ENCODE results near the gene SGSM1.

The SGSM1 gene

GRCh38 chr22:24930678-24931077 is 124.7 kb downstream of the SGSM1 start:
- H3K4me3 ChIP-seq (ENCODE audit: low read length in 2 of 2): no peak overlapping the region
- H3K27me3 ChIP-seq (ENCODE audit: control insufficient read depth in 2 of 2, insufficient read depth in 2 of 2, low read length in 2 of 2): no peaks in the 10 kb centered on the region
- H3K9me3 ChIP-seq (ENCODE audit: control insufficient read depth in 2 of 2, low read length in 2 of 2): no peaks in the 10 kb centered on the region
- H3K27ac ChIP-seq (ENCODE audit: low read depth in 2 of 2, low read length in 2 of 2): no peak overlapping the region
- H3K4me1 ChIP-seq (ENCODE audit: control insufficient read depth in 2 of 2, insufficient read depth in 2 of 2, low read length in 2 of 2): no peaks in the 10 kb centered on the region
- no peaks in the 10 kb centered on the region for H3K36me3 ChIP-seq (ENCODE audit: control insufficient read depth in 2 of 2, insufficient read depth in 2 of 2, low read length in 2 of 2)
- H3K9ac ChIP-seq (ENCODE audit: low read depth in 1 of 2, low read length in 2 of 2): no peak overlapping the region

- no peak overlapping the region for H3K4me3 ChIP-seq (ENCODE audit: low read length in 2 of 2)
- H3K36me3 ChIP-seq (ENCODE audit: control insufficient read depth in 2 of 2, insufficient read depth in 2 of 2, low read length in 2 of 2): no peaks in the 10 kb centered on the region
- no peaks in the 10 kb centered on the region for H3K9me3 ChIP-seq (ENCODE audit: control insufficient read depth in 2 of 2, low read length in 2 of 2)
- no peak overlapping the region for H3K9ac ChIP-seq (ENCODE audit: low read depth in 1 of 2, low read length in 2 of 2)
- no peaks in the 10 kb centered on the region for H3K4me1 ChIP-seq (ENCODE audit: control insufficient read depth in 2 of 2, insufficient read depth in 2 of 2, low read length in 2 of 2)
- H3K27ac ChIP-seq (ENCODE audit: low read depth in 2 of 2, low read length in 2 of 2): no peak overlapping the region
- peaks cover 0 to 2% of the 10 kb centered on the region in 2 donors for H3K27me3 ChIP-seq (ENCODE audit: control insufficient read depth in 2 of 2, insufficient read depth in 2 of 2, low read length in 2 of 2)
These were observed 129.9 kb downstream of the SGSM1 start for GRCh38 chr22:24935771-24936483.

GRCh38 chr22:24937114-24937513 is 131.1 kb downstream of the SGSM1 start:
- no peak overlapping the region for H3K9ac ChIP-seq (ENCODE audit: low read depth in 1 of 2, low read length in 2 of 2)
- H3K36me3 ChIP-seq (ENCODE audit: control insufficient read depth in 2 of 2, insufficient read depth in 2 of 2, low read length in 2 of 2): no peaks in the 10 kb centered on the region
- no peaks in the 10 kb centered on the region for H3K4me1 ChIP-seq (ENCODE audit: control insufficient read depth in 2 of 2, insufficient read depth in 2 of 2, low read length in 2 of 2)
- no peak overlapping the region for H3K4me3 ChIP-seq (ENCODE audit: low read length in 2 of 2)
- H3K27me3 ChIP-seq (ENCODE audit: control insufficient read depth in 2 of 2, insufficient read depth in 2 of 2, low read length in 2 of 2): peaks cover 0 to 2% of the 10 kb centered on the region in 2 donors
- H3K9me3 ChIP-seq (ENCODE audit: control insufficient read depth in 2 of 2, low read length in 2 of 2): no peaks in the 10 kb centered on the region
- no peak overlapping the region for H3K27ac ChIP-seq (ENCODE audit: low read depth in 2 of 2, low read length in 2 of 2)

- Histone ChIP-seq H3K27ac (ENCODE audit: low read depth in 2 of 2, low read length in 2 of 2) (no peak overlapping the region), H3K4me3 (ENCODE audit: low read length in 2 of 2) (no peak overlapping the region), H3K4me1 (ENCODE audit: control insufficient read depth in 2 of 2, insufficient read depth in 2 of 2, low read length in 2 of 2) (no peaks in the 10 kb centered on the region), H3K9ac (ENCODE audit: low read depth in 1 of 2, low read length in 2 of 2) (no peak overlapping the region), H3K36me3 (ENCODE audit: control insufficient read depth in 2 of 2, insufficient read depth in 2 of 2, low read length in 2 of 2) (no peaks in the 10 kb centered on the region), H3K27me3 (ENCODE audit: control insufficient read depth in 2 of 2, insufficient read depth in 2 of 2, low read length in 2 of 2) (peaks cover 0 to 2% of the 10 kb centered on the region in 2 donors), H3K9me3 (ENCODE audit: control insufficient read depth in 2 of 2, low read length in 2 of 2) (no peaks in the 10 kb centered on the region)
These were observed 132.8 kb downstream of the SGSM1 start for GRCh38 chr22:24938741-24939341.

- Histone ChIP-seq H3K27ac (ENCODE audit: low read depth in 2 of 2, low read length in 2 of 2) (no peak overlapping the region), H3K9ac (ENCODE audit: low read depth in 1 of 2, low read length in 2 of 2) (no peak overlapping the region), H3K36me3 (ENCODE audit: control insufficient read depth in 2 of 2, insufficient read depth in 2 of 2, low read length in 2 of 2) (no peaks in the 10 kb centered on the region), H3K9me3 (ENCODE audit: control insufficient read depth in 2 of 2, low read length in 2 of 2) (no peaks in the 10 kb centered on the region), H3K4me3 (ENCODE audit: low read length in 2 of 2) (no peak overlapping the region), H3K27me3 (ENCODE audit: control insufficient read depth in 2 of 2, insufficient read depth in 2 of 2, low read length in 2 of 2) (peaks cover 0 to 2% of the 10 kb centered on the region in 2 donors), H3K4me1 (ENCODE audit: control insufficient read depth in 2 of 2, insufficient read depth in 2 of 2, low read length in 2 of 2) (peaks cover 0 to 5% of the 10 kb centered on the region in 2 donors)
These were observed 136.3 kb downstream of the SGSM1 start for GRCh38 chr22:24942301-24942700.

GRCh38 chr22:24944217-24944937 is 138.4 kb downstream of the SGSM1 start:
- Histone ChIP-seq H3K4me3 (ENCODE audit: low read length in 2 of 2) (no peak overlapping the region), H3K9ac (ENCODE audit: low read depth in 1 of 2, low read length in 2 of 2) (no peak overlapping the region), H3K27ac (ENCODE audit: low read depth in 2 of 2, low read length in 2 of 2) (no peak overlapping the region), H3K9me3 (ENCODE audit: control insufficient read depth in 2 of 2, low read length in 2 of 2) (no peaks in the 10 kb centered on the region), H3K27me3 (ENCODE audit: control insufficient read depth in 2 of 2, insufficient read depth in 2 of 2, low read length in 2 of 2) (peaks cover 0 to under 1% of the 10 kb centered on the region in 2 donors), H3K36me3 (ENCODE audit: control insufficient read depth in 2 of 2, insufficient read depth in 2 of 2, low read length in 2 of 2) (no peaks in the 10 kb centered on the region), H3K4me1 (ENCODE audit: control insufficient read depth in 2 of 2, insufficient read depth in 2 of 2, low read length in 2 of 2) (peaks cover 0 to 5% of the 10 kb centered on the region in 2 donors)

- Histone ChIP-seq H3K36me3 (ENCODE audit: control insufficient read depth in 2 of 2, insufficient read depth in 2 of 2, low read length in 2 of 2) (no peaks in the 10 kb centered on the region), H3K27me3 (ENCODE audit: control insufficient read depth in 2 of 2, insufficient read depth in 2 of 2, low read length in 2 of 2) (no peaks in the 10 kb centered on the region), H3K9ac (ENCODE audit: low read depth in 1 of 2, low read length in 2 of 2) (no peak overlapping the region), H3K4me1 (ENCODE audit: control insufficient read depth in 2 of 2, insufficient read depth in 2 of 2, low read length in 2 of 2) (peaks cover 0 to 5% of the 10 kb centered on the region in 2 donors), H3K9me3 (ENCODE audit: control insufficient read depth in 2 of 2, low read length in 2 of 2) (no peaks in the 10 kb centered on the region), H3K27ac (ENCODE audit: low read depth in 2 of 2, low read length in 2 of 2) (no peak overlapping the region), H3K4me3 (ENCODE audit: low read length in 2 of 2) (no peak overlapping the region)
These were observed 139.4 kb downstream of the SGSM1 start for GRCh38 chr22:24945430-24945829.

- Histone ChIP-seq H3K4me3 (ENCODE audit: low read length in 2 of 2) (no peak overlapping the region), H3K4me1 (ENCODE audit: control insufficient read depth in 2 of 2, insufficient read depth in 2 of 2, low read length in 2 of 2) (peaks cover 4 to 5% of the 10 kb centered on the region in 2 donors), H3K9ac (ENCODE audit: low read depth in 1 of 2, low read length in 2 of 2) (no peak overlapping the region), H3K27me3 (ENCODE audit: control insufficient read depth in 2 of 2, insufficient read depth in 2 of 2, low read length in 2 of 2) (no peaks in the 10 kb centered on the region), H3K9me3 (ENCODE audit: control insufficient read depth in 2 of 2, low read length in 2 of 2) (no peaks in the 10 kb centered on the region), H3K36me3 (ENCODE audit: control insufficient read depth in 2 of 2, insufficient read depth in 2 of 2, low read length in 2 of 2) (no peaks in the 10 kb centered on the region), H3K27ac (ENCODE audit: low read depth in 2 of 2, low read length in 2 of 2) (no peak overlapping the region)
These were observed 141.4 kb downstream of the SGSM1 start for GRCh38 chr22:24947383-24947782.

- Histone ChIP-seq H3K27me3 (ENCODE audit: control insufficient read depth in 2 of 2, insufficient read depth in 2 of 2, low read length in 2 of 2) (peaks cover 0 to under 1% of the 10 kb centered on the region in 2 donors), H3K27ac (ENCODE audit: low read depth in 2 of 2, low read length in 2 of 2) (no peak overlapping the region), H3K36me3 (ENCODE audit: control insufficient read depth in 2 of 2, insufficient read depth in 2 of 2, low read length in 2 of 2) (no peaks in the 10 kb centered on the region), H3K4me3 (ENCODE audit: low read length in 2 of 2) (no peak overlapping the region), H3K9me3 (ENCODE audit: control insufficient read depth in 2 of 2, low read length in 2 of 2) (no peaks in the 10 kb centered on the region), H3K9ac (ENCODE audit: low read depth in 1 of 2, low read length in 2 of 2) (no peak overlapping the region), H3K4me1 (ENCODE audit: control insufficient read depth in 2 of 2, insufficient read depth in 2 of 2, low read length in 2 of 2) (peaks cover 4 to 5% of the 10 kb centered on the region in 2 donors)
These were observed 141.9 kb downstream of the SGSM1 start for GRCh38 chr22:24947881-24948280.
